HG03196 (cell line): ENCODE measurements around the gene FAM117B.
"Not testable (repeated sequence)": the region's sequence is repeated elsewhere in the genome, so short reads cannot be mapped to it uniquely, and the experiment has no call there.

Source experiments
- ATAC-seq: cut with Tn5 transposase; IDR thresholded peaks from one replicate; pipeline ENCODE4 v1.9.1; 2021; ENCODE audit not compliant: unreplicated experiment

The FAM117B gene

GRCh38 chr2:202636213-202636513 lies 1.4 kb downstream of the FAM117B start:
- no peak for ATAC-seq

GRCh38 chr2:202638721-202639120 lies 4.0 kb downstream of the FAM117B start:
- ATAC-seq = no peak

GRCh38 chr2:202639231-202639630 lies 4.5 kb downstream of the FAM117B start:
- ATAC-seq = no peak

- ATAC-seq = no peak
Measured at GRCh38 chr2:202642567-202642966, 7.8 kb downstream of the FAM117B start.

- ATAC-seq = no peak
Measured at GRCh38 chr2:202643012-202643858, 8.5 kb downstream of the FAM117B start.

GRCh38 chr2:202652119-202652518 lies 17.4 kb downstream of the FAM117B start:
- no peak for ATAC-seq

- no peak for ATAC-seq
Measured at GRCh38 chr2:202653890-202654289, 19.1 kb downstream of the FAM117B start.

- ATAC-seq = no peak
Measured at GRCh38 chr2:202657876-202658275, 23.1 kb downstream of the FAM117B start.

- ATAC-seq = no peak
Measured at GRCh38 chr2:202660796-202661195, 26.0 kb downstream of the FAM117B start.

- ATAC-seq = no peak
Measured at GRCh38 chr2:202669841-202670240, 35.1 kb downstream of the FAM117B start.

GRCh38 chr2:202671317-202672035 lies 36.7 kb downstream of the FAM117B start:
- no peak for ATAC-seq

GRCh38 chr2:202675097-202675496 lies 40.3 kb downstream of the FAM117B start:
- ATAC-seq = not testable (repeated sequence)

- ATAC-seq = no peak
Measured at GRCh38 chr2:202679980-202680379, 45.2 kb downstream of the FAM117B start.

- no peak for ATAC-seq
Measured at GRCh38 chr2:202680512-202680911, 45.7 kb downstream of the FAM117B start.

GRCh38 chr2:202681688-202682205 lies 47.0 kb downstream of the FAM117B start:
- no peak for ATAC-seq

- no peak for ATAC-seq
Measured at GRCh38 chr2:202682274-202682673, 47.5 kb downstream of the FAM117B start.

GRCh38 chr2:202687276-202687675 lies 52.5 kb downstream of the FAM117B start:
- ATAC-seq = no peak

GRCh38 chr2:202689459-202689858 lies 54.7 kb downstream of the FAM117B start:
- no peak for ATAC-seq

- no peak for ATAC-seq
Measured at GRCh38 chr2:202689898-202690297, 55.1 kb downstream of the FAM117B start.

- no peak for ATAC-seq
Measured at GRCh38 chr2:202690321-202690900, 55.6 kb downstream of the FAM117B start.

GRCh38 chr2:202693503-202693902 lies 58.7 kb downstream of the FAM117B start:
- no peak for ATAC-seq

- ATAC-seq = no peak
Measured at GRCh38 chr2:202695166-202695565, 60.4 kb downstream of the FAM117B start.
